ENCODE data around the gene MICAL2. TPM values are rescaled to one million over a fixed set of nuclear protein-coding genes. Genes with fewer than 3 reads are reported as not detected.

Gene MICAL2
- total RNA-seq, 4 donors from 2014 or later = 195 to 499 (median 259) TPM

DNA sequence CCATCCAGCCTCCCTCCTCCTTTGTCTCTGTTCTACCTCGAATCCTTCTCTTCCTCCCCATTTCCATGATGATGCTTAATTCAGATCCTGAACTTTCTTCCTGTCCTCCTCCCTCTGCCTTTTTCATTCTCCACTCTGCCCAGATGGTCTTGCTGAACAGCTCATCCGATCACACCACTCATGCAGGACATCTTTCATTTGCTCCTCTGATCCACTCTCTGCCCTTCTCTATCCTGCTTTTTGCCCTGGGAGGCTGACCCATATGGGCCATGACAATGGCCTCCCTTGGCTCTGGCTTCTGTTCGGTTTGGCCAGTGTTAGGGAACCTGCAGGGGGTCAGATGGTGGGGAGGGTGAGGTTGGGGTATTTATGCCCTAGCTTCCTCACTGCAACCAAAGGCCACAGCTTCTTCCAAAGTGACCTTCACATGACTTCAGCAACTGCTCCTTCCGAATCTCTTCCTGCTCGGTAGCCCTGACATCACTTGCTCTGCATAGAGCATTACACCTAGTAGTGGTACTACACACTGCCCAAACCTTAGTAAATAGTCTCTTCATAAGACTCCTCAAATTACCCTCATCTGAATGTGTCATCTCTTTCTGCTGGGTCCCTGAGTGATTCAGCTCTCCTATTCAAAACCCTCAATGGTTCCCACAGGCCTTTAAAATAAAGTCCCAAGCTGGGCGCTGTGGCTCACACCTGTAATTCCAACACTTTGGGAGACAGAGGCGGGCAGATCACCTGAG, 32.7 kb upstream of the MICAL2 start:
- TF ChIP-seq POLR2AphosphoS5 (IDR thresholded peaks at IDR 0.05) (no peak), EP300 (IDR thresholded peaks at IDR 0.05) (no peak), POLR2A (IDR thresholded peaks at IDR 0.05; ENCODE audit: low read depth) (no peak), CTCF (IDR thresholded peaks at IDR 0.05) (no peak)
- no peaks in the 10 kb centered on the region for H3K9me3 ChIP-seq
- intact Hi-C loops (cut with DNase I) = no loop called here
- H3K4me1 ChIP-seq = peaks cover 11 to 54% (median 43%) of the 10 kb centered on the region in 4 donors
- H3K27me3 ChIP-seq = no peaks in the 10 kb centered on the region
- peak overlapping the region; percentile 85 to 91 (median 88) for H3K27ac ChIP-seq (replicated peaks in 1 of 4)
- no peak overlapping the region for H3K4me3 ChIP-seq
- no peak for DNase-seq (ENCODE audit: extremely low spot score)
- H3K36me3 ChIP-seq = no peaks in the 10 kb centered on the region
- 90% methylated on average over 7 of the region's 7 CpGs for WGBS

- 43% methylated on average over 13 of the region's 13 CpGs for WGBS
- DNase-seq (ENCODE audit: extremely low spot score) = peak; percentile 94
- Histone ChIP-seq H3K36me3 (no peaks in the 10 kb centered on the region), H3K4me1 (peaks cover 11 to 52% (median 39%) of the 10 kb centered on the region in 4 donors), H3K27me3 (no peaks in the 10 kb centered on the region), H3K4me3 (peak overlapping the region in 1 of 4 donors; percentile 14), H3K9me3 (no peaks in the 10 kb centered on the region), H3K27ac (replicated peaks in 1 of 4) (peak overlapping the region; percentile 85 to 91 (median 88))
- TF ChIP-seq EP300 (IDR thresholded peaks at IDR 0.05) (peak; percentile 79), CTCF (IDR thresholded peaks at IDR 0.05) (peak in 1 of 3 experiments; percentile 20), POLR2A (IDR thresholded peaks at IDR 0.05; ENCODE audit: low read depth) (no peak), POLR2AphosphoS5 (IDR thresholded peaks at IDR 0.05) (peak; percentile 91 to 94)
- intact Hi-C loops (cut with DNase I) = no loop called here
Measured at GRCh38 chr11:12079726-12080556, 30.4 kb upstream of the MICAL2 start.

GRCh38 chr11:12083380-12083779, 27.0 kb upstream of the MICAL2 start:
- Histone ChIP-seq H3K4me3 (no peak overlapping the region), H3K36me3 (no peaks in the 10 kb centered on the region), H3K9me3 (no peaks in the 10 kb centered on the region), H3K27me3 (no peaks in the 10 kb centered on the region), H3K27ac (replicated peaks in 1 of 4) (peak overlapping the region; percentile 7 to 91 (median 54)), H3K4me1 (peaks cover 35 to 55% (median 46%) of the 10 kb centered on the region in 4 donors)
- DNase-seq (ENCODE audit: extremely low spot score) = no peak
- intact Hi-C loops (cut with DNase I) = no loop called here
- 95% methylated on average over 1 of the region's 1 CpG for WGBS
- TF ChIP-seq CTCF (IDR thresholded peaks at IDR 0.05) = no peak
- no peak for TF ChIP-seq EP300 (IDR thresholded peaks at IDR 0.05)
- no peak for TF ChIP-seq POLR2A (IDR thresholded peaks at IDR 0.05; ENCODE audit: low read depth)
- TF ChIP-seq POLR2AphosphoS5 (IDR thresholded peaks at IDR 0.05) = no peak

- intact Hi-C loops (cut with DNase I) = no loop called here
- Histone ChIP-seq H3K27me3 (no peaks in the 10 kb centered on the region), H3K9me3 (no peaks in the 10 kb centered on the region), H3K27ac (replicated peaks in 1 of 4) (peak overlapping the region; percentile 89 to 91 (median 90)), H3K4me1 (peaks cover 38 to 60% (median 53%) of the 10 kb centered on the region in 4 donors), H3K4me3 (no peak overlapping the region), H3K36me3 (no peaks in the 10 kb centered on the region)
- no peak for TF ChIP-seq POLR2AphosphoS5 (IDR thresholded peaks at IDR 0.05)
- TF ChIP-seq POLR2A (IDR thresholded peaks at IDR 0.05; ENCODE audit: low read depth) = no peak
- TF ChIP-seq CTCF (IDR thresholded peaks at IDR 0.05) = no peak
- no peak for TF ChIP-seq EP300 (IDR thresholded peaks at IDR 0.05)
- no peak for DNase-seq (ENCODE audit: extremely low spot score)
Measured at GRCh38 chr11:12084256-12084655, 26.1 kb upstream of the MICAL2 start.

All from esophagus muscularis mucosa (tissue), 4 donors.